HepG2 (cell line): ENCODE results near the gene EBF3. TPM values are rescaled to one million over a fixed set of nuclear protein-coding genes. Genes with fewer than 3 reads are reported as not detected.

ENCODE experiments used
- ATAC-seq: fragments of 200-7000 bp; cut with Tn5 transposase; 3 replicates; pipeline ENCODE4 v1.9.1; 2020; ENCODE audit warnings: mild to moderate bottlenecking, moderate library complexity
- BruUV-seq: library from RNA; stranded (reverse); fragments of 400-500 nt; replicated peaks from 2 replicates; lab custom pipeline; 2021; lab: Mats Ljungman, UMichigan
- CTCF ChIA-PET: fragments of 300-600 bp; formaldehyde crosslinking; extraction: SDS; loops from one replicate; lab custom pipeline; 2021; ENCODE audit warnings: low total read pairs, inconsistent platforms, low intra/inter-chr PET ratio; lab: Yijun Ruan, JAX
- POLR2A ChIA-PET: fragments of 350-600 bp; sonication (Branson Sonifier 250); formaldehyde crosslinking; loops from one replicate; lab custom pipeline; 2020; ENCODE audit warnings: antibody characterized with exemption, inconsistent platforms; lab: Yijun Ruan, JAX
- DNase-seq: peaks from one replicate; pipeline ENCODE4 v3.0.0-alpha.2; 2015; ENCODE audit warnings: low spot score
- FAIRE-seq: peaks from 3 replicates; lab custom pipeline; 2011; peaks lifted over from hg19 to GRCh38; lab: Jason Lieb, UNC
- H2AFZ ChIP-seq: one replicate; pipeline ENCODE4 v1.6.1; 2011; ENCODE audit warnings: low read length, inconsistent platforms
- H3K27ac ChIP-seq: fragments of 300-600 bp; 3 replicates; pipeline ENCODE4 v1.8.0; 2011; ENCODE audit warnings: mixed run types, mild to moderate bottlenecking, mixed read lengths, low read length, inconsistent platforms; ENCODE audit not compliant: insufficient read depth; ENCODE audit errors: extremely low read length
- H3K27me3 ChIP-seq, 2 experiments: fragments of 200-600 bp in 1 of 2; 2 replicates in 1 of 2; 3 replicates in 1 of 2; pipeline versions ENCODE4 v1.6.0 to v1.8.0; 2011; ENCODE audit warnings: low read length in 2 of 2, mild to moderate bottlenecking in 2 of 2, moderate library complexity in 2 of 2, inconsistent platforms in 1 of 2; ENCODE audit not compliant: insufficient read depth in 2 of 2, control insufficient read depth in 1 of 2
- H3K36me3 ChIP-seq, 2 experiments: fragments of 200-600 bp in 1 of 2; replicated peaks in 1 of 2; 2 replicates in 1 of 2; 3 replicates in 1 of 2; pipeline versions ENCODE4 v1.5.1 to v1.8.0; 2011; ENCODE audit warnings: low read length in 2 of 2, inconsistent platforms in 1 of 2; ENCODE audit not compliant: insufficient read depth in 2 of 2, control insufficient read depth in 1 of 2
- H3K4me1 ChIP-seq: 2 replicates; pipeline ENCODE4 v1.5.1; 2012; ENCODE audit warnings: low read length, inconsistent platforms; ENCODE audit not compliant: insufficient read depth
- H3K4me2 ChIP-seq: 2 replicates; pipeline ENCODE4 v1.6.0; 2011; ENCODE audit warnings: low read depth, low read length, inconsistent platforms
- H3K4me3 ChIP-seq, 3 experiments: fragments of 200-600 bp in 1 of 3; sonication (generic), shearing (Covaris generic) in 1 of 3; replicated peaks in 1 of 3; 2 replicates each; pipeline ENCODE4 v1.5.1; 2011 to 2016; ENCODE audit warnings: low read length in 3 of 3, inconsistent platforms in 2 of 3, low read depth in 2 of 3, mild to moderate bottlenecking in 2 of 3, control low read depth in 1 of 3, mixed read lengths in 1 of 3; ENCODE audit not compliant: insufficient read depth in 1 of 3
- H3K79me2 ChIP-seq: one replicate; pipeline ENCODE4 v1.6.1; 2011; ENCODE audit warnings: low read length, inconsistent platforms; ENCODE audit not compliant: insufficient read depth
- H3K9ac ChIP-seq: 2 replicates; pipeline ENCODE4 v1.6.0; 2011; ENCODE audit warnings: mild to moderate bottlenecking, low read depth, low read length, inconsistent platforms; ENCODE audit not compliant: insufficient read depth
- H3K9me3 ChIP-seq: 2 replicates; pipeline ENCODE4 v1.5.1; 2012; ENCODE audit warnings: mild to moderate bottlenecking, low read length
- H4K20me1 ChIP-seq: 2 replicates; pipeline ENCODE4 v1.6.0; 2011; ENCODE audit warnings: inconsistent platforms, mild to moderate bottlenecking, low read length, moderate library complexity; ENCODE audit not compliant: insufficient read depth
- ATF3 ChIP-seq: sonication (generic); formaldehyde crosslinking; IDR thresholded peaks from 2 replicates; pipeline ENCODE4 v1.4.0; 2020; ENCODE audit warnings: missing genetic modification reagents
- ATF4 ChIP-seq, 2 experiments: fragments of 450-650 bp in 1 of 2; sonication (generic) in 1 of 2; formaldehyde crosslinking; IDR thresholded peaks; 2 replicates each; pipeline versions ENCODE4 v1.5.0 to v1.8.0; 2020 to 2022; ENCODE audit warnings: mild to moderate bottlenecking in 1 of 2, missing genetic modification reagents in 1 of 2
- CBX5 ChIP-seq: sonication (generic); formaldehyde crosslinking; IDR thresholded peaks from 2 replicates; pipeline ENCODE4 v1.4.0; 2020; ENCODE audit warnings: missing genetic modification reagents, borderline replicate concordance
- CEBPB ChIP-seq: IDR thresholded peaks from 2 replicates; pipeline ENCODE4 v1.6.1; 2011; ENCODE audit warnings: low read depth, low read length, improper control_type of control experiment, borderline replicate concordance
- CENPX ChIP-seq: sonication (generic); formaldehyde crosslinking; IDR thresholded peaks from 2 replicates; pipeline ENCODE4 v1.9.0; 2021; ENCODE audit warnings: mild to moderate bottlenecking, missing genetic modification reagents, moderate library complexity
- DR1 ChIP-seq: sonication (generic); formaldehyde crosslinking; IDR thresholded peaks from 2 replicates; pipeline ENCODE4 v1.8.0; 2021; ENCODE audit warnings: mild to moderate bottlenecking, missing genetic modification reagents, inconsistent platforms
- HNRNPH1 ChIP-seq: fragments of 200-400 bp; formaldehyde crosslinking; optimal IDR thresholded peaks from 2 replicates; pipeline ENCODE3; 2017; ENCODE audit warnings: mild to moderate bottlenecking, low read depth, low read length
- HNRNPLL ChIP-seq: fragments of 200-400 bp; formaldehyde crosslinking; IDR thresholded peaks from 2 replicates; pipeline ENCODE4 v1.6.1; 2017; ENCODE audit warnings: mild to moderate bottlenecking, low read depth, low read length; ENCODE audit not compliant: poor library complexity, severe bottlenecking
- NR0B2 ChIP-seq: sonication (generic); formaldehyde crosslinking; IDR thresholded peaks from 2 replicates; pipeline ENCODE4 v1.4.0; 2020; ENCODE audit warnings: mild to moderate bottlenecking, missing genetic modification reagents
- REL ChIP-seq: sonication (generic); formaldehyde crosslinking; conservative IDR thresholded peaks from 2 replicates; pipeline ENCODE4 v1.8.0; 2022; ENCODE audit warnings: mild to moderate bottlenecking, missing genetic modification reagents, moderate library complexity
- SIX4 ChIP-seq: sonication (generic); formaldehyde crosslinking; IDR thresholded peaks from 2 replicates; pipeline ENCODE4 v1.4.0; 2020; ENCODE audit warnings: missing genetic modification reagents
- SP5 ChIP-seq: IDR thresholded peaks from 2 replicates; pipeline ENCODE4 v1.6.1; 2016; ENCODE audit warnings: low read depth, borderline replicate concordance
- SRSF4 ChIP-seq: fragments of 200-400 bp; formaldehyde crosslinking; IDR thresholded peaks from one replicate; pipeline ENCODE4 v1.6.1; 2018; ENCODE audit warnings: mild to moderate bottlenecking, low read depth, low read length, moderate library complexity; ENCODE audit not compliant: poor library complexity, severe bottlenecking
- ZBTB20 ChIP-seq: sonication (generic); formaldehyde crosslinking; IDR thresholded peaks from 2 replicates; pipeline ENCODE4 v1.8.1; 2023; ENCODE audit warnings: missing genetic modification reagents, low read depth, mild to moderate bottlenecking, borderline replicate concordance
- ZNF17 ChIP-seq: sonication (generic); formaldehyde crosslinking; IDR thresholded peaks from 2 replicates; pipeline ENCODE4 v1.5.0; 2020; ENCODE audit warnings: mild to moderate bottlenecking, missing genetic modification reagents
- ZNF3 ChIP-seq: IDR thresholded peaks from 2 replicates; pipeline ENCODE4 v1.7.0; 2017; ENCODE audit warnings: inconsistent platforms
- ZNF580 ChIP-seq: IDR thresholded peaks from 2 replicates; pipeline ENCODE4 v1.6.1; 2016; ENCODE audit warnings: low read depth, borderline replicate concordance
- WGBS: methylation state at CpG from one replicate; pipeline ENCODE4 v1.1.6; 2017; ENCODE audit warnings: low lambda C conversion rate; 5-methylcytosine and 5-hydroxymethylcytosine counted together
- in situ Hi-C: cut with HindIII; loops from 2 replicates; pipeline ENCODE4 v1.10.0; 2017; ENCODE audit warnings: low pct_unique_long_range_greater_than_20kb; ENCODE audit not compliant: extremely low pct_ligation_motif_present
- intact Hi-C: fragments of 100-400 bp; cut with micrococcal nuclease; formaldehyde crosslinking; loops from one replicate; pipeline ENCODE4 v1.10.0; 2022; ENCODE audit not compliant: unreplicated experiment
- polyA plus RNA-seq, 8 experiments: library from polyadenylated mRNA; depleted of rRNA in 3 of 8; stranded (reverse) in 7 of 8; unstranded in 1 of 8; fragments of >200 nt; fragmentation: Illumina TruSeq in 4 of 8; extraction: Trizol in 4 of 8; gene quantifications; 2 replicates each; pipeline versions ENCODE4 v1.2.1 to v1.2.3, GENCODE V29; 2011 to 2016; ENCODE audit warnings: low read depth in 4 of 8, missing spikeins in 1 of 8, mixed read lengths in 1 of 8; ENCODE audit not compliant: insufficient read depth in 1 of 8
- total RNA-seq, 5 experiments: library from RNA; depleted of rRNA; stranded (reverse); fragments of >200 nt; fragmentation: Illumina TruSeq; extraction: Trizol; gene quantifications; 2 replicates each; pipeline ENCODE4 v1.2.3, GENCODE V29; 2016; ENCODE audit warnings: low read depth in 1 of 5

EBF3 gene
- total and polyA plus RNA-seq, 2 of the 13 experiments (the other 11 are each of a cell fraction or from before 2014, with no cell fraction given): not detected

GRCh38 chr10:129838794-129839193 is 125.3 kb downstream of the EBF3 start:
- ATAC-seq (no peak), DNase-seq (no peak), FAIRE-seq (no peak)
- no peaks in the 10 kb centered on the region for H3K4me1 ChIP-seq
- intact Hi-C loops: no loop called here
- no peak overlapping the region for H3K27ac ChIP-seq
- no peak overlapping the region for H3K4me2 ChIP-seq
- no peaks in the 10 kb centered on the region for H3K9me3 ChIP-seq
- no peak overlapping the region for H2AFZ ChIP-seq
- no peak for TF ChIP-seq SRSF4
- no peak for TF ChIP-seq REL (CRISPR knock-in tag)
- no peak for TF ChIP-seq SP5
- TF ChIP-seq SIX4 (CRISPR knock-in tag): no peak
- no peak for TF ChIP-seq CBX5 (CRISPR knock-in tag)
- TF ChIP-seq HNRNPH1: no peak
- no peak for TF ChIP-seq ZNF17
- no peak for TF ChIP-seq DR1
- TF ChIP-seq CENPX (CRISPR knock-in tag): no peak
- TF ChIP-seq ZNF3: no peak
- H3K4me3 ChIP-seq: no peak overlapping the region
- H3K36me3 ChIP-seq: no peaks in the 10 kb centered on the region
- BruUV-seq: no TSS peak
- WGBS: 93% methylated on average over 26 of the region's 26 CpGs
- ChIA-PET CTCF (no interaction called here), POLR2A (no interaction called here)
- H4K20me1 ChIP-seq: no peaks in the 10 kb centered on the region
- H3K27me3 ChIP-seq: 0 out of 5 replicates have a peak, but pooled peaks cover 0 to 2% of the 10 kb centered on the region in 2 experiments
- in situ Hi-C loops: no loop called here
- no peak overlapping the region for H3K9ac ChIP-seq
- no peaks in the 10 kb centered on the region for H3K79me2 ChIP-seq

- WGBS: 69% methylated on average over 18 of the region's 26 CpGs
- in situ Hi-C loops: no loop called here
- intact Hi-C loops: no loop called here
- ChIA-PET POLR2A (no interaction called here), CTCF (no interaction called here)
- no peak overlapping the region for H3K4me2 ChIP-seq
- H3K4me1 ChIP-seq: no peaks in the 10 kb centered on the region
- H3K36me3 ChIP-seq: no peaks in the 10 kb centered on the region
- no peak overlapping the region for H3K9ac ChIP-seq
- FAIRE-seq (no peak), ATAC-seq (no peak), DNase-seq (no peak)
- H3K79me2 ChIP-seq: no peaks in the 10 kb centered on the region
- no peak overlapping the region for H2AFZ ChIP-seq
- no peaks in the 10 kb centered on the region for H3K27me3 ChIP-seq
- H4K20me1 ChIP-seq: no peaks in the 10 kb centered on the region
- H3K9me3 ChIP-seq: no peaks in the 10 kb centered on the region
- H3K4me3 ChIP-seq: no peak overlapping the region
- H3K27ac ChIP-seq: no peak overlapping the region
- no TSS peak for BruUV-seq
- TF ChIP-seq CEBPB (no peak), ATF4 (CRISPR knock-in tag; IDR thresholded peaks at IDR 0.05) (no peak), ATF3 (no peak), NR0B2 (CRISPR knock-in tag) (no peak), ZBTB20 (CRISPR knock-in tag) (no peak), HNRNPLL (no peak), ZNF580 (CRISPR knock-in tag) (no peak)
These were observed 126.0 kb downstream of the EBF3 start for GRCh38 chr10:129837909-129838582.
